HG02970 (cell line): Measurements from ENCODE around the gene CSTPP1.

ENCODE experiments used
- ATAC-seq: cut with Tn5 transposase; IDR thresholded peaks from one replicate; pipeline ENCODE4 v1.9.1; 2021; ENCODE audit warnings: mild to moderate bottlenecking, moderate library complexity, moderate number of reproducible peaks; ENCODE audit not compliant: unreplicated experiment, low FRiP score

The CSTPP1 gene

GRCh38 chr11:47028195-47029093 lies 91.9 kb downstream of the CSTPP1 start:
- no peak for ATAC-seq

- no peak for ATAC-seq
Observed at GRCh38 chr11:47033439-47033838, 96.9 kb downstream of the CSTPP1 start.

GRCh38 chr11:47034091-47034490 lies 97.5 kb downstream of the CSTPP1 start:
- ATAC-seq = no peak

GRCh38 chr11:47035108-47035507 lies 98.5 kb downstream of the CSTPP1 start:
- ATAC-seq = no peak

- ATAC-seq = no peak
Observed at GRCh38 chr11:47044119-47044518, 107.6 kb downstream of the CSTPP1 start.

GRCh38 chr11:47047972-47048371 lies 111.4 kb downstream of the CSTPP1 start:
- no peak for ATAC-seq

- no peak for ATAC-seq
Observed at GRCh38 chr11:47050284-47050683, 113.7 kb downstream of the CSTPP1 start.

- ATAC-seq = no peak
Observed at GRCh38 chr11:47051217-47051616, 114.7 kb downstream of the CSTPP1 start.

- ATAC-seq = no peak
Observed at GRCh38 chr11:47052165-47052564, 115.6 kb downstream of the CSTPP1 start.

- ATAC-seq = no peak
Observed at GRCh38 chr11:47052576-47052975, 116.0 kb downstream of the CSTPP1 start.

GRCh38 chr11:47055534-47055933 lies 119.0 kb downstream of the CSTPP1 start:
- ATAC-seq = no peak

- no peak for ATAC-seq
Observed at GRCh38 chr11:47056261-47056915, 119.8 kb downstream of the CSTPP1 start.

GRCh38 chr11:47057365-47057764 lies 120.8 kb downstream of the CSTPP1 start:
- ATAC-seq = no peak

GRCh38 chr11:47060807-47061206 lies 124.2 kb downstream of the CSTPP1 start:
- no peak for ATAC-seq

- no peak for ATAC-seq
Observed at GRCh38 chr11:47061429-47062178, 125.0 kb downstream of the CSTPP1 start.

- ATAC-seq = no peak
Observed at GRCh38 chr11:47062736-47063135, 126.2 kb downstream of the CSTPP1 start.

GRCh38 chr11:47067401-47067800 lies 130.8 kb downstream of the CSTPP1 start:
- ATAC-seq = no peak

GRCh38 chr11:47070769-47071168 lies 134.2 kb downstream of the CSTPP1 start:
- ATAC-seq = no peak

GRCh38 chr11:47071341-47071740 lies 134.8 kb downstream of the CSTPP1 start:
- ATAC-seq = no peak

- no peak for ATAC-seq
Observed at GRCh38 chr11:47071791-47072261, 135.3 kb downstream of the CSTPP1 start.
